WI38 (cell line): ENCODE measurements around the gene PRR36.

Experiments
- H3K4me3 ChIP-seq: 2 replicates; pipeline ENCODE4 v1.5.1; 2011; ENCODE audit warnings: low read depth, mild to moderate bottlenecking, control low read depth, low read length
- CTCF ChIP-seq: IDR thresholded peaks from 2 replicates; pipeline ENCODE4 v1.5.1; 2012; ENCODE audit warnings: low read depth, mild to moderate bottlenecking, control low read depth, low read length

PRR36 gene

GRCh38 chr19:7847664-7848063 is 26.5 kb downstream of the PRR36 start:
- no peak overlapping the region for H3K4me3 ChIP-seq
- no peak for TF ChIP-seq CTCF

GRCh38 chr19:7846155-7846646 is 28.0 kb downstream of the PRR36 start:
- TF ChIP-seq CTCF = no peak
- no peak overlapping the region for H3K4me3 ChIP-seq

- no peak overlapping the region for H3K4me3 ChIP-seq
- no peak for TF ChIP-seq CTCF
These were observed 28.6 kb downstream of the PRR36 start for GRCh38 chr19:7845390-7846154.

GRCh38 chr19:7844951-7845350 is 29.2 kb downstream of the PRR36 start:
- H3K4me3 ChIP-seq = no peak overlapping the region
- TF ChIP-seq CTCF = no peak

GRCh38 chr19:7844405-7844804 is 29.8 kb downstream of the PRR36 start:
- TF ChIP-seq CTCF = no peak
- no peak overlapping the region for H3K4me3 ChIP-seq

GRCh38 chr19:7843521-7843920 is 30.7 kb downstream of the PRR36 start:
- no peak for TF ChIP-seq CTCF
- no peak overlapping the region for H3K4me3 ChIP-seq

GRCh38 chr19:7842661-7843294 is 31.4 kb downstream of the PRR36 start:
- H3K4me3 ChIP-seq = no peak overlapping the region
- TF ChIP-seq CTCF = no peak
